Measurements from ENCODE around the gene CPED1. TPM values are rescaled to one million over a fixed set of nuclear protein-coding genes. Genes with fewer than 3 reads are reported as not detected.
A peak's percentile ranks its signal among the peaks of the same experiment; 100 is the strongest.

The CPED1 gene
- total RNA-seq, 4 donors from 2014 or later, result 4.4 to 20.2 (median 14.0) TPM

DNA sequence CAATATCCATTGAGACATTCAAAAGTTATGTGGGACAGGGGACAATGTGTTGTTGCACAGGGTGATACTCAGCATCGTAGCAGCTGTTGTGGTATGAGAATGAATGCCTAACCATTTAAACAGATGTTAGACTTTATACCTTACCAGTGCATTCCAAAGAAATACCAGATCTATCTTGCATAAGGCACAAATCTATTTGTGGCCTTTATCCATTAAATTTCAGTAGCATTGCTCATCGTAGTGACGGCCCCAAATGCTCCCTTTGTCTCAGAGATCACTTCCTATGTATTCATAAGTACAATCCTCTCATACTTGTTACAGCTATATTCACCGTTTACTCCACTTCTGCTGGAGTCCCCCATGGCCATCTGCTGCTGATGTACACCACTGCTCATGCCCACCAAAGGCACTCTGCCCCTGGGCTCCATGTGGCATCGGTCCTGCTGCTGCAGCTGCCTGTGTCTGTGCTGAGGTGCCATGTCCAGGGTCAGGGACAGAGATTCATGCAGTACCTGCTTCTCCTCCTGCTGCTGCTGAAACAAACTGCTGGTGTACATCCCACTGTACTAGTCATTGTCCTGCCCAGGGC lies 96.3 kb downstream of the CPED1 start:
- Histone ChIP-seq H3K27ac (peak overlapping the region; percentile 43 to 78 (median 60)), H3K4me3 (no peak overlapping the region), H3K36me3 (no peaks in the 10 kb centered on the region), H3K9me3 (no peaks in the 10 kb centered on the region), H3K27me3 (no peaks in the 10 kb centered on the region), H3K4me1 (peaks cover 0 to 5% (median 1%) of the 10 kb centered on the region in 4 donors)
- intact Hi-C loops (cut with DNase I; ENCODE audit: low total_unique reads), result no loop called here
- TF ChIP-seq POLR2A (IDR thresholded peaks at IDR 0.05), result no peak
- TF ChIP-seq POLR2AphosphoS5 (IDR thresholded peaks at IDR 0.05), result no peak
- no peak for TF ChIP-seq EP300 (IDR thresholded peaks at IDR 0.05; ENCODE audit: low read depth)
- TF ChIP-seq, protein P1, sequence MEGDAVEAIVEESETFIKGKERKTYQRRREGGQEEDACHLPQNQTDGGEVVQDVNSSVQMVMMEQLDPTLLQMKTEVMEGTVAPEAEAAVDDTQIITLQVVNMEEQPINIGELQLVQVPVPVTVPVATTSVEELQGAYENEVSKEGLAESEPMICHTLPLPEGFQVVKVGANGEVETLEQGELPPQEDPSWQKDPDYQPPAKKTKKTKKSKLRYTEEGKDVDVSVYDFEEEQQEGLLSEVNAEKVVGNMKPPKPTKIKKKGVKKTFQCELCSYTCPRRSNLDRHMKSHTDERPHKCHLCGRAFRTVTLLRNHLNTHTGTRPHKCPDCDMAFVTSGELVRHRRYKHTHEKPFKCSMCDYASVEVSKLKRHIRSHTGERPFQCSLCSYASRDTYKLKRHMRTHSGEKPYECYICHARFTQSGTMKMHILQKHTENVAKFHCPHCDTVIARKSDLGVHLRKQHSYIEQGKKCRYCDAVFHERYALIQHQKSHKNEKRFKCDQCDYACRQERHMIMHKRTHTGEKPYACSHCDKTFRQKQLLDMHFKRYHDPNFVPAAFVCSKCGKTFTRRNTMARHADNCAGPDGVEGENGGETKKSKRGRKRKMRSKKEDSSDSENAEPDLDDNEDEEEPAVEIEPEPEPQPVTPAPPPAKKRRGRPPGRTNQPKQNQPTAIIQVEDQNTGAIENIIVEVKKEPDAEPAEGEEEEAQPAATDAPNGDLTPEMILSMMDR (IDR thresholded peaks at IDR 0.05), result no peak
- no peak for DNase-seq
- WGBS, 2 donors (ENCODE audit: low coverage in 1 of 2), result 53 to 69% methylated on average over 3 to 5 of the region's 5 CpGs
- in situ Hi-C loops (cut with MboI; ENCODE audit: low pct_ligation_motif_present in 1 of 4, low pct_unique_long_range_greater_than_20kb in 1 of 4, low sequenced_read_pairs in 3 of 4), result loop anchor here in 3 of 4 donors (25.0 kb wide), 2 partner anchors 98 to 273 kb away; partner anchors contain the start of gene CPED1 (in 1 of the 3)

DNA sequence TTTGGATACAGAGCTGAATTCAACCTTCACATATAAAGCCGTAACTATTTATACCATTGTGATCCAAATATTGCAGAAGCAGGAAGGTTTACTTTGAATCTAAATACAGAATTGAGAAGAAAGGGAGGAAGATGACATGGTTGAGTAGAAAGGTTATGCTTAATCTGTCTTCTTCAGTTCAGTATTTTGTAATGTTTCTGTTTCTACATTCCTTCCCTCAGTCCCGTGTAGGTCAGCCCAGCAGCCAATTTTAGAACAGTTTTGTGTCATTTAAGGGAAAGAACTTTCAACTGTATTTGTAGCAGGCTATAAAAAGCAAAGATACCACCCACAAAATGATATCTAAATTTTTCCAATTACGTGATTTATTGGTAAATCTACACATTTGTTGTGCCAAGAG lies 97.4 kb downstream of the CPED1 start:
- Histone ChIP-seq H3K4me3 (no peak overlapping the region), H3K27me3 (no peaks in the 10 kb centered on the region), H3K9me3 (no peaks in the 10 kb centered on the region), H3K4me1 (peaks cover 0 to 5% (median 1%) of the 10 kb centered on the region in 4 donors), H3K27ac (peak overlapping the region; percentile 43 to 78 (median 60)), H3K36me3 (no peaks in the 10 kb centered on the region)
- 54 to 55% methylated on average over 3 of the region's 3 CpGs for WGBS, 2 donors (ENCODE audit: low coverage in 1 of 2)
- no peak for TF ChIP-seq POLR2A (IDR thresholded peaks at IDR 0.05)
- TF ChIP-seq EP300 (IDR thresholded peaks at IDR 0.05; ENCODE audit: low read depth), result no peak
- TF ChIP-seq POLR2AphosphoS5 (IDR thresholded peaks at IDR 0.05), result no peak
- TF ChIP-seq, protein P1 (IDR thresholded peaks at IDR 0.05), result no peak
- in situ Hi-C loops (cut with MboI; ENCODE audit: low pct_ligation_motif_present in 1 of 4, low pct_unique_long_range_greater_than_20kb in 1 of 4, low sequenced_read_pairs in 3 of 4) (loop anchor here in 3 of 4 donors (25.0 kb wide), 2 partner anchors 99 to 274 kb away; partner anchors contain the start of gene CPED1 (in 1 of the 3)), intact Hi-C loops (cut with DNase I; ENCODE audit: low total_unique reads) (no loop called here)
- DNase-seq, result no peak

DNA sequence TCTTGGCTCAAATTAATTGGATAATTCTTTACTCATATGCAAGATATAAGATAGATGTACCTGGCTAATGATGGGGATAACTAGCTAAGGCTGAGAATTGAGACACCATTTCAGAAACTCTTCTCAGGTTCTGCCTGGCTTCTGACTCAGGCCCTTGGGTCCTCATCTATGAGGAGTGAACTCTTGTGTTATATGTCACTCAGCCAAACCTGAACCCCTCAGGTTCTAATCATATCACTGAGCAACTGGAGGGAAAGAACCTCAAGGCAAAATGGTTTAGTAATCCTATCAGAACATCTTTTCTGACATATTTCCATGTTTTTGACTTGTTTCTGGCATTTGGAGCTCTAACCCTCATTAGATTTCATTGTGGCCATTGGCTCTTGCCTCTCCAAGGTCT lies 100.4 kb downstream of the CPED1 start:
- Histone ChIP-seq H3K9me3 (no peaks in the 10 kb centered on the region), H3K4me3 (no peak overlapping the region), H3K27ac (no peak overlapping the region), H3K36me3 (no peaks in the 10 kb centered on the region), H3K27me3 (no peaks in the 10 kb centered on the region), H3K4me1 (peaks cover 0 to 5% (median 0%) of the 10 kb centered on the region in 4 donors)
- in situ Hi-C loops (cut with MboI; ENCODE audit: low pct_ligation_motif_present in 1 of 4, low pct_unique_long_range_greater_than_20kb in 1 of 4, low sequenced_read_pairs in 3 of 4), result loop anchor here in 3 of 4 donors (25.0 kb wide), 2 partner anchors 102 to 277 kb away; partner anchors contain the start of gene CPED1 (in 1 of the 3)
- no peak for TF ChIP-seq POLR2A (IDR thresholded peaks at IDR 0.05)
- no peak for TF ChIP-seq POLR2AphosphoS5 (IDR thresholded peaks at IDR 0.05)
- TF ChIP-seq, protein P1 (IDR thresholded peaks at IDR 0.05), result no peak
- TF ChIP-seq EP300 (IDR thresholded peaks at IDR 0.05; ENCODE audit: low read depth), result no peak
- intact Hi-C loops (cut with DNase I; ENCODE audit: low total_unique reads), result no loop called here
- DNase-seq, result no peak

DNA sequence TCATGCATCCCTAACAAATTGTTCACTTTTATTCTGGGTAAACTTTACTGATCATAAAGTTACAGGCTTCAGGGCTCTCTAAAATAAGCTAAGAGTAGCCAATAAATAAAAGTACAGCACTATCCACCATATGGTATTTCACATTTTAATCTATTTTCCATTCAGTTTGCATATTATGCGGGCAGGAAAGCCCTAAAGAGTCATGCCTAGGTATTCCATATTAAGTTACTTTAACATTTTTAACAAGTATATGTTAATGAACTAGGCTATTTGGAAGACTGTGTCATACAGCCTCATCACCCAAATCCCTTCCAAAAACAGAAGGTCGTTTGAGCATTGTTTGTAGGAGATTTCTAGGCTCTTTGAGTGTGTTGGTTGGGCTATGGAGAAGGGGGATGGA lies 106.3 kb downstream of the CPED1 start:
- Histone ChIP-seq H3K4me1 (no peaks in the 10 kb centered on the region), H3K9me3 (no peaks in the 10 kb centered on the region), H3K27ac (no peak overlapping the region), H3K27me3 (no peaks in the 10 kb centered on the region), H3K4me3 (no peak overlapping the region), H3K36me3 (no peaks in the 10 kb centered on the region)
- in situ Hi-C loops (cut with MboI; ENCODE audit: low pct_ligation_motif_present in 1 of 4, low pct_unique_long_range_greater_than_20kb in 1 of 4, low sequenced_read_pairs in 3 of 4) (loop anchor here (10.0 to 25.0 kb wide), 3 partner anchors 100 to 283 kb away; partner anchors contain the start of gene CPED1 (in 1 of the 4)), intact Hi-C loops (cut with DNase I; ENCODE audit: low total_unique reads) (no loop called here)
- WGBS, 2 donors (ENCODE audit: low coverage in 1 of 2), result 19 to 61% methylated on average over 2 of the region's 2 CpGs
- DNase-seq, result no peak
- no peak for TF ChIP-seq POLR2AphosphoS5 (IDR thresholded peaks at IDR 0.05)
- TF ChIP-seq POLR2A (IDR thresholded peaks at IDR 0.05), result no peak

Data from transverse colon (tissue), 4 donors.